H1 (cell line): Measurements from ENCODE around the gene ADAMTS8. TPM values are rescaled to one million over a fixed set of nuclear protein-coding genes. Genes with fewer than 3 reads are reported as not detected.

Source experiments
- CTCF ChIA-PET: fragments of 300-600 bp; sonication (Branson Sonifier 250); formaldehyde crosslinking; loops from one replicate; lab custom pipeline; 2021; ENCODE audit not compliant: partially characterized antibody; lab: Charles Lee
- POLR2A ChIA-PET: fragments of 300-600 bp; sonication (Branson Sonifier 250); formaldehyde crosslinking; loops from one replicate; lab custom pipeline; 2021; ENCODE audit warnings: inconsistent platforms; ENCODE audit not compliant: partially characterized antibody; lab: Charles Lee
- DNase-seq, 2 experiments: peaks; one replicate each; pipeline versions ENCODE4 v3.0.0 to v3.0.0-alpha.2; 2010 to 2022; ENCODE audit warnings: low spot score in 2 of 2, low read depth in 1 of 2, mixed read lengths in 1 of 2
- FAIRE-seq: peaks from 2 replicates; lab custom pipeline; 2011; peaks lifted over from hg19 to GRCh38; lab: Jason Lieb, UNC
- H2AFZ ChIP-seq: 2 replicates; pipeline ENCODE4 v1.8.1; 2012; ENCODE audit warnings: low read length, inconsistent platforms
- H2AK5ac ChIP-seq: 2 replicates; pipeline ENCODE4 v1.6.1; 2013; ENCODE audit warnings: low read depth, low read length
- H2BK120ac ChIP-seq: replicated peaks from 2 replicates; pipeline ENCODE3; 2013; ENCODE audit warnings: low read depth, low read length, inconsistent platforms
- H2BK12ac ChIP-seq: 2 replicates; pipeline ENCODE4 v1.6.1; 2013; ENCODE audit warnings: low read depth, low read length
- H2BK15ac ChIP-seq: 2 replicates; pipeline ENCODE4 v1.6.1; 2013; ENCODE audit warnings: low read length
- H2BK20ac ChIP-seq: 2 replicates; pipeline ENCODE4 v1.6.1; 2013; ENCODE audit warnings: low read length
- H2BK5ac ChIP-seq: 2 replicates; pipeline ENCODE4 v1.6.1; 2013; ENCODE audit warnings: low read depth, low read length
- H3K14ac ChIP-seq: 2 replicates; pipeline ENCODE4 v1.6.1; 2013; ENCODE audit warnings: inconsistent platforms; ENCODE audit not compliant: insufficient read length
- H3K18ac ChIP-seq: 2 replicates; pipeline ENCODE4 v1.6.1; 2013; ENCODE audit warnings: low read length; ENCODE audit errors: extremely low read depth
- H3K23ac ChIP-seq: 2 replicates; pipeline ENCODE4 v1.6.1; 2013; ENCODE audit warnings: inconsistent platforms; ENCODE audit not compliant: insufficient read length
- H3K23me2 ChIP-seq: 2 replicates; pipeline ENCODE4 v1.6.1; 2013; ENCODE audit warnings: low read depth, low read length
- H3K27ac ChIP-seq: 2 replicates; pipeline ENCODE4 v1.6.1; 2011; ENCODE audit warnings: low read depth, low read length, inconsistent platforms
- H3K27me3 ChIP-seq, 4 experiments: replicated peaks in 1 of 4; 1 replicate in 1 of 4; 2 replicates in 3 of 4; pipeline versions ENCODE4 v1.6.1 to v1.8.1; 2011 to 2013; ENCODE audit warnings: low read length in 3 of 4, mild to moderate bottlenecking in 3 of 4, inconsistent platforms in 2 of 4, mixed read lengths in 2 of 4, moderate library complexity in 1 of 4; ENCODE audit not compliant: control insufficient read depth in 3 of 4, insufficient read depth in 3 of 4; ENCODE audit errors: extremely low read depth in 1 of 4
- H3K36me3 ChIP-seq, 4 experiments: 2 replicates each; pipeline versions ENCODE4 v1.6.1 to v1.8.1; 2011 to 2013; ENCODE audit warnings: mild to moderate bottlenecking in 4 of 4, low read length in 3 of 4, moderate library complexity in 2 of 4, control low read depth in 1 of 4, inconsistent platforms in 1 of 4; ENCODE audit not compliant: insufficient read depth in 4 of 4, control insufficient read depth in 2 of 4
- H3K4ac ChIP-seq: replicated peaks from 2 replicates; pipeline ENCODE3; 2013; ENCODE audit warnings: low read length, low read depth, mixed read lengths, inconsistent platforms; ENCODE audit not compliant: insufficient read length
- H3K4me1 ChIP-seq, 4 experiments: replicated peaks in 1 of 4; 1 replicate in 1 of 4; 2 replicates in 3 of 4; pipeline versions ENCODE4 v1.6.1 to v1.8.1; 2011 to 2013; ENCODE audit warnings: low read length in 3 of 4, inconsistent platforms in 2 of 4, mixed read lengths in 1 of 4; ENCODE audit not compliant: insufficient read depth in 4 of 4, control insufficient read depth in 3 of 4
- H3K4me2 ChIP-seq, 2 experiments: 2 replicates each; pipeline versions ENCODE4 v1.6.1 to v1.8.1; 2011 to 2013; ENCODE audit warnings: low read depth in 2 of 2, low read length in 2 of 2, control low read depth in 1 of 2, inconsistent platforms in 1 of 2, mild to moderate bottlenecking in 1 of 2; ENCODE audit not compliant: insufficient read depth in 1 of 2
- H3K4me3 ChIP-seq, 4 experiments: fragments of 200-600, 300-600 bp in 1 of 4; sonication (generic), shearing (Covaris generic), sonication (Bioruptor Twin) in 1 of 4; 2 replicates each; pipeline versions ENCODE4 v1.5.1 to v1.8.1; 2011 to 2016; ENCODE audit warnings: low read length in 4 of 4, low read depth in 3 of 4, control low read depth in 2 of 4, inconsistent platforms in 2 of 4, mild to moderate bottlenecking in 2 of 4, mixed read lengths in 1 of 4, moderate library complexity in 1 of 4; ENCODE audit not compliant: insufficient read depth in 2 of 4; ENCODE audit errors: extremely low read depth in 1 of 4
- H3K56ac ChIP-seq: replicated peaks from 2 replicates; pipeline ENCODE3; 2013; ENCODE audit warnings: low read depth, mild to moderate bottlenecking, mixed read lengths, low read length, inconsistent platforms; ENCODE audit not compliant: insufficient read length
- H3K79me1 ChIP-seq: 2 replicates; pipeline ENCODE4 v1.6.1; 2013; ENCODE audit warnings: low read depth, low read length, control low read depth
- H3K79me2 ChIP-seq, 2 experiments: 2 replicates each; pipeline versions ENCODE4 v1.6.1 to v1.8.1; 2012 to 2013; ENCODE audit warnings: low read length in 2 of 2, mild to moderate bottlenecking in 2 of 2, inconsistent platforms in 1 of 2; ENCODE audit not compliant: insufficient read depth in 2 of 2, control insufficient read depth in 1 of 2
- H3K9ac ChIP-seq, 4 experiments: replicated peaks in 1 of 4; 1 replicate in 1 of 4; 2 replicates in 3 of 4; pipeline versions ENCODE4 v1.6.1 to v1.8.1; 2011 to 2013; ENCODE audit warnings: low read depth in 3 of 4, low read length in 3 of 4, control low read depth in 2 of 4, mild to moderate bottlenecking in 2 of 4, moderate library complexity in 2 of 4, inconsistent platforms in 1 of 4; ENCODE audit errors: extremely low read depth in 1 of 4
- H3K9me3 ChIP-seq, 2 experiments: 2 replicates each; pipeline versions ENCODE4 v1.6.1 to v1.8.1; 2012 to 2013; ENCODE audit warnings: mild to moderate bottlenecking in 2 of 2, moderate library complexity in 2 of 2, control low read depth in 1 of 2, inconsistent platforms in 1 of 2, low read depth in 1 of 2, low read length in 1 of 2, mixed read lengths in 1 of 2; ENCODE audit not compliant: insufficient read depth in 2 of 2
- H4K20me1 ChIP-seq, 2 experiments: replicated peaks in 1 of 2; 2 replicates each; pipeline versions ENCODE3 to v1.8.1; 2011 to 2013; ENCODE audit warnings: inconsistent platforms in 2 of 2, low read length in 2 of 2, mild to moderate bottlenecking in 1 of 2; ENCODE audit not compliant: insufficient read depth in 2 of 2, control insufficient read depth in 1 of 2
- H4K5ac ChIP-seq: 2 replicates; pipeline ENCODE4 v1.6.1; 2013; ENCODE audit warnings: low read length, low read depth, mixed read lengths, inconsistent platforms; ENCODE audit not compliant: insufficient read length
- H4K8ac ChIP-seq: 2 replicates; pipeline ENCODE4 v1.8.0; 2013; ENCODE audit warnings: mild to moderate bottlenecking, moderate library complexity, low read length, inconsistent platforms; ENCODE audit not compliant: insufficient read depth; ENCODE audit errors: extremely low read depth
- H4K91ac ChIP-seq: replicated peaks from 2 replicates; pipeline ENCODE3; 2013; ENCODE audit warnings: low read length, mixed read lengths, inconsistent platforms; ENCODE audit not compliant: insufficient read length
- BACH1 ChIP-seq: IDR thresholded peaks from 2 replicates; pipeline ENCODE4 v1.6.1; 2012; ENCODE audit warnings: low read length, improper control_type of control experiment
- BRCA1 ChIP-seq: IDR thresholded peaks from 2 replicates; pipeline ENCODE4 v1.6.1; 2012; ENCODE audit warnings: low read depth, low read length, improper control_type of control experiment
- GABPA ChIP-seq: IDR thresholded peaks from 2 replicates; pipeline ENCODE4 v1.6.1; 2011; ENCODE audit warnings: mild to moderate bottlenecking, low read length, moderate library complexity, borderline replicate concordance; ENCODE audit not compliant: insufficient read depth
- KDM1A ChIP-seq: fragments of 200-600, 300-600 bp; sonication (generic); IDR thresholded peaks from 2 replicates; pipeline ENCODE4 v1.7.1; 2016; ENCODE audit warnings: mild to moderate bottlenecking, low read length, borderline replicate concordance
- PHF8 ChIP-seq: fragments of 200-600 bp; sonication (generic); conservative IDR thresholded peaks from 2 replicates; pipeline ENCODE4 v1.7.1; 2012; ENCODE audit warnings: low read depth, mild to moderate bottlenecking, inconsistent platforms, low read length, moderate library complexity
- POLR2AphosphoS5 ChIP-seq: IDR thresholded peaks from 2 replicates; pipeline ENCODE4 v1.6.1; 2011; ENCODE audit warnings: low read depth, low read length
- SIRT6 ChIP-seq: IDR thresholded peaks from one replicate; pipeline ENCODE4 v1.7.1; 2012; ENCODE audit warnings: low read length, inconsistent platforms
- YY1 ChIP-seq: IDR thresholded peaks from 2 replicates; pipeline ENCODE4 v1.6.1; 2011; ENCODE audit warnings: low read depth, mild to moderate bottlenecking, low read length
- WGBS, 2 experiments: shearing (Covaris generic) in 1 of 2; methylation state at CpG; one replicate each; pipeline versions ENCODE4 v1.1.6 to v1.1.7; 2013 to 2015; ENCODE audit warnings: low lambda C conversion rate in 2 of 2, mixed read lengths in 2 of 2, inconsistent platforms in 1 of 2, low coverage in 1 of 2, missing lambda C conversion rate in 1 of 2; ENCODE audit not compliant: insufficient replicate concordance in 2 of 2, insufficient coverage in 1 of 2, insufficient read length in 1 of 2; ENCODE audit errors: extremely low coverage in 1 of 2, missing lambda C conversion rate in 1 of 2; 5-methylcytosine and 5-hydroxymethylcytosine counted together
- polyA plus RNA-seq, 7 experiments: library from polyadenylated mRNA; depleted of rRNA in 3 of 7; stranded (reverse) in 5 of 7; unstranded in 2 of 7; fragments of >200 nt in 5 of 7; fragments of 200-250 nt in 2 of 7; gene quantifications; 1 replicate in 5 of 7; 2 replicates in 1 of 7; 4 replicates in 1 of 7; pipeline versions ENCODE4 v1.2.1 to v1.2.3, GENCODE V29; 2011 to 2013; ENCODE audit warnings: missing spikeins in 2 of 7, mixed read lengths in 2 of 7
- total RNA-seq: library from RNA; stranded (reverse); fragmentation: NEBNext Ultra II Directional; extraction: Animal tissue kit (Norgen Biotek cat#: 25700); gene quantifications from 2 replicates; pipeline ENCODE4 v1.2.1, GENCODE V29; 2021
- TF ChIP-seq, protein P1 (sequence below): IDR thresholded peaks from 2 replicates; pipeline ENCODE4 v1.6.1; 2012; ENCODE audit warnings: inconsistent platforms
- TF ChIP-seq, protein P2 (sequence below): IDR thresholded peaks from 2 replicates; pipeline ENCODE4 v1.6.1; 2012; ENCODE audit warnings: inconsistent platforms
- TF ChIP-seq, protein P3 (sequence below): IDR thresholded peaks from 2 replicates; pipeline ENCODE4 v1.6.1; 2011; ENCODE audit warnings: low read length, improper control_type of control experiment

The ADAMTS8 gene
- total and polyA plus RNA-seq, 2 of the 8 experiments (the other 6 are each of a cell fraction or from before 2014, with no cell fraction given), result 9.3 to 16.6 TPM

DNA sequence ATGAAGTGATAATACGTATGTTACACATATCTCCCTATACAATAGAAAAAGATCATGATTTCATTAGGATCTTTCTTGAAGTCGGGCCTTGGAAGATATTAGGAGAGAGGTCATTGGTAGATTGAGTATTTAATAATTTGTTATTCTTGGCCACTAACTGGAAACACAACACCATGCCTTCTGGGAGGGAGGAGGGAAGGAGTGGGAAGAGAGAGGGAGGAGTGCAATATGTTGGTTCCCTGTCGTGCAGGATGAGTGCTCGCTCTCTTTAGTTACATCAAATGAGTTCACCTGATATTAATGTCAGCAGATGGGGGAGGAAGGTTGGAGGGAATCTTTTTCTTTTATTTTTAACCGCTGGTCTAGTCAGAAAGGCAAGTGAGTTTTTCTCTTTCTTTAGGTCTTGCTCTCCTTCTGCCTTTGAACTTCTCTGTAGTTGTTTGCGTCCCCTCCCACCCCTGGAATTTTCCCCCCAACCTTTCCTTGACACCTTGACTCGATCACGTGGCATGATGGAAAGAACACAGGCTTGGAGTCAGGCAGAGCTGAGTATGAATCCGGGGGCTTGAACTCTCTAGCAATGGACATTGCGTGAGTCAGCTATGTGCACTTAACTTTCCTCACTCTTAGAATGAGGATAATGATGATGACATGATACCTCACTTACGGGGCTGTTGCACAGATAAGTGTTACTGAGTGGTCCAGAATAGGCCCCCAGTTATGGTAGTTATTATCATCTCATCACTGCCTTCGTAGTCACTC lies 26.3 kb upstream of the ADAMTS8 start:
- Histone ChIP-seq H3K4ac (no peak overlapping the region), H4K8ac (no peak overlapping the region), H3K14ac (no peak overlapping the region), H2BK120ac (no peak overlapping the region), H2AFZ (no peak overlapping the region), H3K4me1 (peaks cover 0 to 2% (median 2%) of the 10 kb centered on the region in 4 experiments; a peak in 6 of 7 replicates), H3K23ac (no peak overlapping the region), H2BK12ac (no peak overlapping the region), H2AK5ac (no peak overlapping the region), H4K20me1 (peaks cover 1 to 4% of the 10 kb centered on the region in 2 experiments), H3K27me3 (peaks cover 7 to 38% (median 30%) of the 10 kb centered on the region in 4 experiments), H2BK15ac (no peak overlapping the region), H3K9me3 (no peaks in the 10 kb centered on the region), H3K36me3 (no peaks in the 10 kb centered on the region), H3K18ac (no peak overlapping the region), H3K79me1 (no peaks in the 10 kb centered on the region; the same call in 1 of the 2 replicates), H3K9ac (no peak overlapping the region), H3K56ac (no peak overlapping the region), H4K5ac (no peak overlapping the region), H3K4me2 (no peak overlapping the region), H3K4me3 (no peak overlapping the region), H3K27ac (no peak overlapping the region), H3K79me2 (no peaks in the 10 kb centered on the region), H2BK20ac (no peak overlapping the region), H4K91ac (no peak overlapping the region), H2BK5ac (no peak overlapping the region), H3K23me2 (peaks cover 2% of the 10 kb centered on the region; the same call in 1 of the 2 replicates)
- no peak for DNase-seq
- POLR2A ChIA-PET, result no interaction called here
- 78% methylated on average over 12 of the region's 12 CpGs; no CpG with 5 or more reads in 1 of the 2 experiments for WGBS, 2 experiments
- FAIRE-seq, result no peak
- CTCF ChIA-PET, result interaction anchor here (0.9 to 9.0 kb wide), 6 partner anchors 12 to 406 kb away, joined by 3 to 83 read pairs (median 5); no protein-coding TSS in a partner anchor
- TF ChIP-seq, protein P1, sequence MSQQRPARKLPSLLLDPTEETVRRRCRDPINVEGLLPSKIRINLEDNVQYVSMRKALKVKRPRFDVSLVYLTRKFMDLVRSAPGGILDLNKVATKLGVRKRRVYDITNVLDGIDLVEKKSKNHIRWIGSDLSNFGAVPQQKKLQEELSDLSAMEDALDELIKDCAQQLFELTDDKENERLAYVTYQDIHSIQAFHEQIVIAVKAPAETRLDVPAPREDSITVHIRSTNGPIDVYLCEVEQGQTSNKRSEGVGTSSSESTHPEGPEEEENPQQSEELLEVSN, result peak; percentile 37; the same call in 1 of the 2 replicates
- TF ChIP-seq GABPA, result no peak
- TF ChIP-seq KDM1A, result no peak
- TF ChIP-seq PHF8, result no peak
- TF ChIP-seq YY1, result no peak
- no peak for TF ChIP-seq SIRT6
- no peak for TF ChIP-seq POLR2AphosphoS5
- no peak for TF ChIP-seq BRCA1
- TF ChIP-seq BACH1, result no peak
- TF ChIP-seq, protein P2, sequence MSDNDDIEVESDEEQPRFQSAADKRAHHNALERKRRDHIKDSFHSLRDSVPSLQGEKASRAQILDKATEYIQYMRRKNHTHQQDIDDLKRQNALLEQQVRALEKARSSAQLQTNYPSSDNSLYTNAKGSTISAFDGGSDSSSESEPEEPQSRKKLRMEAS, result 0 out of 2 replicates have a peak, but pooled peaks have one; percentile 19
- TF ChIP-seq, protein P3, sequence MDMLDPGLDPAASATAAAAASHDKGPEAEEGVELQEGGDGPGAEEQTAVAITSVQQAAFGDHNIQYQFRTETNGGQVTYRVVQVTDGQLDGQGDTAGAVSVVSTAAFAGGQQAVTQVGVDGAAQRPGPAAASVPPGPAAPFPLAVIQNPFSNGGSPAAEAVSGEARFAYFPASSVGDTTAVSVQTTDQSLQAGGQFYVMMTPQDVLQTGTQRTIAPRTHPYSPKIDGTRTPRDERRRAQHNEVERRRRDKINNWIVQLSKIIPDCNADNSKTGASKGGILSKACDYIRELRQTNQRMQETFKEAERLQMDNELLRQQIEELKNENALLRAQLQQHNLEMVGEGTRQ, result no peak
